ENCODE data around the gene SND1. TPM values are rescaled to one million over a fixed set of nuclear protein-coding genes. Genes with fewer than 3 reads are reported as not detected.
"Not testable (repeated sequence)": the region's sequence is repeated elsewhere in the genome, so short reads cannot be mapped to it uniquely, and the experiment has no call there.

SND1 gene
- total RNA-seq, 1 donor from 2014 or later = 125 TPM

- DNase-seq (ENCODE audit: low spot score) (no peak), ATAC-seq (no peak)
- intact Hi-C loops (cut with DNase I) = no loop called here
Measured at GRCh38 chr7:127890726-127891125, 238.7 kb downstream of the SND1 start.

GRCh38 chr7:127891144-127891543 lies 239.2 kb downstream of the SND1 start:
- DNase-seq (ENCODE audit: low spot score) (no peak), ATAC-seq (no peak)
- intact Hi-C loops (cut with DNase I) = no loop called here

- DNase-seq (ENCODE audit: low spot score) (no peak), ATAC-seq (no peak)
- intact Hi-C loops (cut with DNase I) = loop anchor here (2.0 kb wide), 1 partner anchor 43 kb away; no protein-coding TSS in a partner anchor
Measured at GRCh38 chr7:127891854-127892438, 240.0 kb downstream of the SND1 start.

DNA sequence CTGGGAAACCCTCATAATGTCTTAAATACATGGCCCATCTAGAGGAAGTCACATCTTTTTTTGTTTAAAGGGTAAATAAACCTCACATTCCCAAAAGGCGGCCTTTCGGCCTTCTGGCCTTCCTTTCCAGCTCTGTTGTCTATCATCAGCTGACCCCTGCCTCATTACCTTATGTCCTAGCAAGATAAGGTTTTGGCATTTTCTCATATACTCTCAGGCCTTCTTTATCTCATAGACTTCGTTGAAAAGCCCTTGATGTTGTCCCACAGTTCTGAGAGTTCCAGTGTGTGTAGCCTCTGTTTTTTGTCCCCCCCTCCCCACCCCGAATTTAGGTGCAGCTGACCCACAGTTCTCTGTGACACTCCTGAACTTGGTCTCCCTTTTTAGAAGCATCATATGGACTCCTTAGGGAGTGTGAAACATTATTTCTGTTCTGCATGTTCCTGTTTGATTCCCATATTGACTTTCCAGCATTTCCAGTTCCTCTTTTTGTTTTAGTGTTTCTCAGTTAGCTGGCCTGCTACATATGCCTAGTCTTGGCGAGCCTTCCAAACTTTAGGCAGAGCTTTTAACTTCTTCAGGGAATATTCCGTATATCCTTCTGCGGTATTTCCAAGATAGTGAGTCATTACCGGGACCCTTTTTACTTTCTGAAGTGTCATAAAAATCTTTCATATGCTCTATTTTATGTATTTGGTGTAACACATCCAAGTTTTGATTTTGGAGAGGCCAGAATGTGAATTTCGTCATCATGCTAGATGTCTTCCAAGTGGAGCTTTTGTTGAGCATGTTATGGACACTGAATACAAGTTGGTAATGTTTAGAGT lies 240.7 kb downstream of the SND1 start:
- DNase-seq (ENCODE audit: low spot score) (no peak), ATAC-seq (no peak)
- intact Hi-C loops (cut with DNase I) = loop anchor here (2.0 kb wide), 1 partner anchor 42 kb away; no protein-coding TSS in a partner anchor

DNA sequence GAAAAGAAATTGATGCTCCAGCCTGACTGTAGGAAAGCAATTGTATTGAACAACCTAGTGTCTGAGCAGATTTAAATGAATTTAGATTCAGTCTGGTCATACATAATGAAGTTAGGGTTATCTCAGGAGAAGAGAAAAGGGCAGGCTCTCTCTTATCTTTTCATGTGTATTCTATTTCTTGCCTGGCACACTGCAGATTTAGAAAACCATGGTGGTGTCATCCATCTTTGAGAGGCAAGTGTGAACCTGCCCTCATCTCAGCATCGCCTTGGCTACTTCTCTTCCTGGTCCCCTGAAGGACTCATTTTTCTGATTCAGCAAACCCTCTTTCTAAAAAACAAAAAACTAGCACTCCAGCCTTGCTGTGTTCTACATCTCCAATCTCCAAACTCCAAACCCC lies 241.6 kb downstream of the SND1 start:
- no peak for DNase-seq (ENCODE audit: low spot score)
- ATAC-seq = no peak
- intact Hi-C loops (cut with DNase I) = loop anchor here (2.0 kb wide), 1 partner anchor 41 kb away; no protein-coding TSS in a partner anchor

GRCh38 chr7:127894588-127894987 lies 242.6 kb downstream of the SND1 start:
- ATAC-seq (no peak), DNase-seq (ENCODE audit: low spot score) (no peak)
- intact Hi-C loops (cut with DNase I) = no loop called here

- intact Hi-C loops (cut with DNase I) = no loop called here
Measured at GRCh38 chr7:127895360-127895759, 243.4 kb downstream of the SND1 start.

GRCh38 chr7:127895814-127896280 lies 243.9 kb downstream of the SND1 start:
- ATAC-seq (no peak), DNase-seq (ENCODE audit: low spot score) (no peak)
- intact Hi-C loops (cut with DNase I) = no loop called here

More at GRCh38 chr7:127895360-127895759, 243.4 kb downstream of the SND1 start:
- ATAC-seq (no peak), DNase-seq (ENCODE audit: low spot score) (no peak)

GRCh38 chr7:127896659-127897058 lies 244.7 kb downstream of the SND1 start:
- ATAC-seq (no peak), DNase-seq (ENCODE audit: low spot score) (no peak)
- intact Hi-C loops (cut with DNase I) = no loop called here

- DNase-seq (ENCODE audit: low spot score) (no peak), ATAC-seq (no peak)
- intact Hi-C loops (cut with DNase I) = no loop called here
Measured at GRCh38 chr7:127897704-127898454, 245.9 kb downstream of the SND1 start.

GRCh38 chr7:127899411-127899810 lies 247.4 kb downstream of the SND1 start:
- DNase-seq (ENCODE audit: low spot score) = no peak
- intact Hi-C loops (cut with DNase I) = no loop called here
- no peak for ATAC-seq

- intact Hi-C loops (cut with DNase I) = no loop called here
- ATAC-seq = no peak
- no peak for DNase-seq (ENCODE audit: low spot score)
Measured at GRCh38 chr7:127900141-127900540, 248.1 kb downstream of the SND1 start.

DNA sequence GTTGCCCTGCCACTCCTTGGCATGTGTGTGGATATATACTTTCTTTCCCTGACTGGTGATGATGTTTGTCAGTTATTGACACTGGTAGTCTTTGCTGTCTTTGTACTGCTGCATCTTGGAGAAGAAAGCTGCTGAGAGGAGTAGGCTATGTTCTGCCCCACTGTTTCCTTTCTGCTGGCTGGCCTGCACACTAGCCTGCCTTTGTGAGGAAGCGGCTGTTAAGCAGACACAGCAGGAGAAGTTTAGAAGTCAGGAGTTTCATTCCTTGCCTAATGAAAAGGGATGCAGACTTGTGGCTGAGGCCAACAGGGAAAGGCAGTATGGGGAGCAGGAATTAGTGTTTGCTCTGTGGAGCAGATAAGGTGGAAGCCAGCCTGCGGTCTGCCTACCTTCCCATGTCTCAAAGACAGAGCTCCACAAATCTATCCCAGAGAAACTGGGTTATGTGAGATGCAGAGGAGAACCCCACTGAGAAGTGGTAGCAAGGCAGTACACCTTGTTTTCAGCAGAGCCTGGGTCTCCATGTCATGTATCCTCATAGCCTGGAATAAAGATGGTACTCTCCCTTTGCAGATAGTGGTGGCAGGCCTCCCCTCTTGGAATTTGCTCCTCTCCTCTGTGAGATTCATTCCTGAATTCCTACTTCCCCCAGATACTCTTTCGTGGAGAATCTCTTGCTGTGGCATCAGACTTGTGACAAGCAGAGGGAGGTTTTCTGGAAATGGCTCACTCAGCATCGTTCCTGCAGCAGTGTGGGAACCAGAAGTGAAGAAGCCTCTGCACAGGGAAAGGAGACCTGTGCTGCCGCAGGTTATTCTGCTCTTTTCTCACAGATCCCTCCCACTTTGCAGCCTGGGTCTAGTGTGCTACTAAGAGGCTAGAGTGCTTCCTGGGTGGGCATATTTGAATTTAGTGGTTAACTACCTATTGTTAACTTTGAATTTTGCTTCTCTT lies 249.0 kb downstream of the SND1 start:
- ATAC-seq = no peak
- DNase-seq (ENCODE audit: low spot score) = no peak
- intact Hi-C loops (cut with DNase I) = no loop called here

DNA sequence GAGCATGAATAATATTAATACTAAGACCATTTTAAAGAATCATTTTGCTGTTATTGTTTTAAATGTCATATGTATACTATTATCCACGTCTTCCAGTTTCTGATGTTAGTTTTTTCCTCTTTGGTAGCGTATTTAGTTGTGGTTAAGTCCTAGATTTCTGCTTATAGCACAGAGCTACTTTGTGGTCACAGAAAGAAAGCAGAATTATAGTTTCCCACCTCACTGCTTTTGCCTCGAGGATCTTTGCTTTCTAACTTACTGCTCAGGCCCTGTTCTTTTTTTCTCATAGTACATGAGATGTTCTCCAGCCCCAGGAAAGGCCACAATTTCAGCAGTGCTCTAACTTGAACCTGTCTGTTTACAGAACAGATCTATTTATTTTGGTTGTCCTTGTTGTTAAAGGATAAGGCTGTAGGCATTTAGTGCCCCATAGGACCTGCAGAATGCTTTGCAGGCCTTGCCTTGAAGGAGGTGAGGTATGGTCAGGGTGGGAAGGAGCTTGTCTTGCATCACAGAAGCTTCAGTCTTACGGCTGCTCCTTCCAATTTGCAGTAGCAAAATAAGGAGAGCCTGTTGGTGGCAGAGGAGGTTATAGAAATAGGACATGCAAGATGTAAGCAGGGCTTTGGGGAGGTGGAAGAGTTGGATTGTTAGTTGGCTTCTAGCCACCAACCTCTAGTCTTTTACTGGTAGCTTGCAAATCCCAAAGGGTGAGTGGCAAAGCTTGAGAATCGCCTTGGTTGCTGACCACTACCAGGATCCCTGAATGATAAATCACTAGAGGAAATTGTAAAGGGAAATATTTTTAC lies 250.1 kb downstream of the SND1 start:
- no peak for DNase-seq (ENCODE audit: low spot score)
- intact Hi-C loops (cut with DNase I) = no loop called here
- no peak for ATAC-seq

GRCh38 chr7:127902753-127903152 lies 250.8 kb downstream of the SND1 start:
- intact Hi-C loops (cut with DNase I); DNase-seq (ENCODE audit: low spot score); ATAC-seq: not testable (repeated sequence)

DNA sequence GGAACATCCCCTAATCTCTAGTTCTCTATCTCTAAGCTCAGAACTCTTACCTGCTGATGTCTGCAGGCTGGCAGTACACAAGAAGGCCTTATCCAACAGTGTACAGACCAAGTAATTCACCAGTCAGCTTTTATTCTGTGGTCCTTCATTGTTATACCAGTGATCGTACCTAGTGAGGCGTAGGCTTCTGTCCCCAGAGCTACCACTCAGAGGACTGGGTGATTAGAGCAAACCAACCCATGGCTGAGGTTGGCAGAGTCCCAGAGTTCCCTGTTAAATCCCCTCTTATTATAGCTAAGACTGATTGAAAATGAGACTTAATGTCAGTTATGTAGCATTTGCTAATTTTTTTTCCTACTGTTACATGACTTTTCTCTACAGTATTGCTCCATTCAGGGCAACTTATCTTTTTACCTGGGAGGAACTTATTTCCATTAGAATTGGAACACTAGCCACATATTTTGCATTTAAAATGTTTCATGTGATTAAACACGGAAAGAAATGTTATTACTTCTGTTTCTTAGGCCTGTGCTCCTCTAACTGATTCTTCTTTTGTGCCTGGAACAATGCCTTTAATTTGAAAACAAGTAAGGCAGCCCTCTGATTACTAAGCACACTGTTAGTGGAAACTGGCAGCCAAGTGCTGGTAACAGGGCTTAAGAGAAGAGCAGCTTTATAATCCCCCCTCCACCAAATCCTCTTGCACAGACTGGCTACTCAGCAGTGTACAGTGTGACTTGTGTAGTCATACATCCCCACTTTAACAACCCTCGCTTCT lies 252.1 kb downstream of the SND1 start:
- intact Hi-C loops (cut with DNase I) = no loop called here
- ATAC-seq = no peak

GRCh38 chr7:127904670-127904985 lies 252.6 kb downstream of the SND1 start:
- no peak for ATAC-seq
- intact Hi-C loops (cut with DNase I) = no loop called here

More for the DNA sequence above, 252.1 kb downstream of the SND1 start:
- no peak for DNase-seq (ENCODE audit: low spot score)

More at GRCh38 chr7:127904670-127904985, 252.6 kb downstream of the SND1 start:
- DNase-seq (ENCODE audit: low spot score) = no peak

All from sciatic nerve (tissue), 2 donors.